Gastroesophageal sphincter (tissue), 4 donors: Measurements from ENCODE around the gene DUSP14. TPM values are rescaled to one million over a fixed set of nuclear protein-coding genes. Genes with fewer than 3 reads are reported as not detected.

Experiments used
- ATAC-seq: fragments of 150-250 bp; one replicate; pipeline ENCODE4 v1.9.1; 2016; ENCODE audit warnings: mild to moderate bottlenecking, moderate library complexity
- H3K27ac ChIP-seq, 4 donors: fragments of 200-600 bp; sonication (generic) in 3 of 4; 1 replicate in 3 of 4; 2 replicates in 1 of 4; pipeline ENCODE4 v1.5.1; 2016 to 2019
- H3K27me3 ChIP-seq: fragments of 200-600 bp; sonication (generic); one replicate; pipeline ENCODE4 v1.5.1; 2019
- H3K36me3 ChIP-seq, 2 donors: fragments of 200-600 bp; sonication (generic); one replicate each; pipeline ENCODE4 v1.5.1; 2019; ENCODE audit warnings: control low read depth in 1 of 2
- H3K4me1 ChIP-seq, 3 donors: fragments of 200-600 bp; sonication (generic); 1 replicate in 2 of 3; 2 replicates in 1 of 3; pipeline ENCODE4 v1.5.1; 2016 to 2019; ENCODE audit warnings: control low read depth in 2 of 3
- H3K4me3 ChIP-seq, 2 donors: fragments of 200-600 bp; sonication (generic); one replicate each; pipeline ENCODE4 v1.5.1; 2019; ENCODE audit warnings: mild to moderate bottlenecking in 1 of 2, moderate library complexity in 1 of 2
- H3K9me3 ChIP-seq, 3 donors: fragments of 200-600 bp; sonication (generic); one replicate each; pipeline ENCODE4 v1.5.1; 2017 to 2019; ENCODE audit warnings: control low read depth in 2 of 3
- CTCF ChIP-seq, 4 experiments: fragments of 200-600 bp in 2 of 4; fragments of 450-650 bp in 2 of 4; sonication (generic) in 1 of 4; IDR thresholded peaks; one replicate each; pipeline ENCODE4 v1.5.1; 2017 to 2019; ENCODE audit warnings: antibody characterized with exemption in 4 of 4, mild to moderate bottlenecking in 2 of 4, moderate library complexity in 2 of 4
- EP300 ChIP-seq: sonication (generic); formaldehyde crosslinking; IDR thresholded peaks from one replicate; pipeline ENCODE4 v1.6.1; 2017; ENCODE audit warnings: antibody characterized with exemption, mild to moderate bottlenecking
- POLR2A ChIP-seq, 2 donors: fragments of 450-650 bp; IDR thresholded peaks; one replicate each; pipeline ENCODE4 v1.6.1; 2017; ENCODE audit warnings: antibody characterized with exemption in 2 of 2, mild to moderate bottlenecking in 2 of 2, moderate library complexity in 1 of 2
- POLR2AphosphoS5 ChIP-seq: sonication (generic); formaldehyde crosslinking; IDR thresholded peaks from one replicate; pipeline ENCODE4 v1.6.1; 2017; ENCODE audit warnings: antibody characterized with exemption
- WGBS, 2 donors: methylation state at CpG; one replicate each; pipeline ENCODE4 v1.1.5; 2018; ENCODE audit warnings: low coverage in 1 of 2; 5-methylcytosine and 5-hydroxymethylcytosine counted together
- total RNA-seq, 4 donors: library from RNA; depleted of rRNA; stranded (reverse); fragments of >200 nt; gene quantifications; one replicate each; pipeline ENCODE4 v1.1.0, GENCODE V29; 2016

The DUSP14 gene
- total RNA-seq, 4 donors from 2014 or later: 11.8 to 46.0 (median 28.2) TPM

DNA sequence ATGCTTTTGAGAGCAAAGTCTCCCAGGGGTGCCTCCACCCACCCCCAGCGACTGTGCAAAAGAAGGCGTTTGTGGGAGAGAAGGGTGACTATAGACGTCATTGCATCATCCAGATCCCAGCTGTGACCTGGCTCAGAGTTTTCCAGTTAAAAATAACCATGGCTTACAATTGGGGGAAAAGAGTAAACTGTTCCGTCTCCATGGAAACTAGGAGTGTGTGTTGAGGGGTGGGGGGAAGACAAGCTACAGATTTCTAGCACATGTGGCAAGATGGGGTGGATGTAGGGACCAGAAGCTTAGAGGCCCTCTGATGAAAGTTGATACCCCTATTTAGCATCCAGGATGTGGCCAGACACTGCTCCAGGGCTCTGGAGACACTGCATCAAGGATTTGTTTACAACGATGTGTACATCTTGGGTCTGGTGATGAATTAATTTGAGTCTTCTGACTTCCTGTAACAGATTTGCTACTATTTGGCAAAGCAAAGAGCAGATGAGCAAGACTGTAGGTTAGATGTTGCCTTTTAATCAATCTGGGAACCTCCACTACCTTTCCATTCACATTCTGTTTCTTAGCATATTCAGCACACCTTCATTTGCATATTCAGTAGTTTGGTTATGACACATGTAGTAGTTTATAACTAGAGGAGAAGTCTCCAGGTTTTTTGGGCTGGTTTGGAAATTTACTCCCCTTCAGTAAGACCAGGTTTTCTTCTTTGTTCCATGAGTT is 6.2 kb upstream of the DUSP14 start:
- TF ChIP-seq EP300 (no peak), POLR2A (IDR thresholded peaks at IDR 0.05) (no peak), POLR2AphosphoS5 (no peak), CTCF (IDR thresholded peaks at IDR 0.05) (no peak)
- Histone ChIP-seq H3K9me3 (no peaks in the 10 kb centered on the region), H3K4me3 (no peak overlapping the region), H3K36me3 (peaks cover 0 to 14% of the 10 kb centered on the region in 2 donors), H3K4me1 (peaks cover 0 to 25% (median 0%) of the 10 kb centered on the region in 3 donors), H3K27me3 (no peaks in the 10 kb centered on the region), H3K27ac (peak overlapping the region in 3 of 4 donors; percentile 26 to 33 (median 27))
- WGBS, 2 donors: 3 to 10% methylated on average over 4 to 5 of the region's 5 CpGs
- ATAC-seq: peak; percentile 65

GRCh38 chr17:37485938-37486570 is 3.6 kb upstream of the DUSP14 start:
- ATAC-seq: no peak
- Histone ChIP-seq H3K9me3 (no peaks in the 10 kb centered on the region), H3K36me3 (no peaks in the 10 kb centered on the region), H3K4me3 (no peak overlapping the region), H3K27me3 (no peaks in the 10 kb centered on the region), H3K27ac (no peak overlapping the region), H3K4me1 (peaks cover 0 to 38% (median 2%) of the 10 kb centered on the region in 3 donors)
- WGBS, 2 donors: 92% methylated on average over 1 of the region's 1 CpG
- no peak for TF ChIP-seq EP300
- TF ChIP-seq CTCF (IDR thresholded peaks at IDR 0.05): no peak
- no peak for TF ChIP-seq POLR2A (IDR thresholded peaks at IDR 0.05)

DNA sequence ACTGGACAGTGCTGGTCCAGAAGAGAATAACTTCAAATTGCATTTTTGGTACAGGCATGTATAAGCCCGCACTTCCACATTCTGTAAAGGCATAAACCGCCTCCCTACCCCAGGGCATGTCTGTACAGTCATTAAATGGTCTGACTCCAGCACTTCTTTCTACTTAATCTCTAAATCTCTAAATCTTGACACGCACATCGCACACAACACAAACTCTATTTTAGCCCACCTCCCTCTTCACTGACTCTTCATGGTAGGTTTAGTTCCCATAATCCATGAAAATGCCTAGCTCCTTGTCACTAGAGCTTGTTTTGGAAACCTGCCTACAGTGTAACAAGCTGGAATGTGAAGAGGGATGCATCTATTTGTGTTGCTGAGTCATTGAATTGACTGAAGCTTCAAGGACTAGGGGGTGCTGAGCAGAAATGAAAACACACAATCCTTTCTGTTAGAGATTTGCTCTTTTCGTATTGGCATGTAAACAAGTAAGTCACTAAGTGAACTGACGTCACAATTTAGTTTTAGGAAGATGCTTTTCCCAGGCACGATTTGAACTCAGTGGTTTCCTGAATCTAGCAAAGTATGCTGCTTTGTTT is 1.6 kb upstream of the DUSP14 start:
- H3K27ac ChIP-seq: peak overlapping the region in 3 of 4 donors; percentile 92 to 96 (median 95)
- WGBS, 2 donors: 10 to 40% methylated on average over 4 to 7 of the region's 7 CpGs
- H3K9me3 ChIP-seq: no peaks in the 10 kb centered on the region
- H3K36me3 ChIP-seq: no peaks in the 10 kb centered on the region
- TF ChIP-seq POLR2A (IDR thresholded peaks at IDR 0.05): no peak
- no peak for TF ChIP-seq EP300
- TF ChIP-seq POLR2AphosphoS5: peak; percentile 48
- no peak for TF ChIP-seq CTCF (IDR thresholded peaks at IDR 0.05)
- H3K27me3 ChIP-seq: no peaks in the 10 kb centered on the region
- H3K4me1 ChIP-seq: peaks cover 0 to 51% (median 4%) of the 10 kb centered on the region in 3 donors
- peak overlapping the region in 1 of 2 donors; percentile 97 for H3K4me3 ChIP-seq
- ATAC-seq: no peak

DNA sequence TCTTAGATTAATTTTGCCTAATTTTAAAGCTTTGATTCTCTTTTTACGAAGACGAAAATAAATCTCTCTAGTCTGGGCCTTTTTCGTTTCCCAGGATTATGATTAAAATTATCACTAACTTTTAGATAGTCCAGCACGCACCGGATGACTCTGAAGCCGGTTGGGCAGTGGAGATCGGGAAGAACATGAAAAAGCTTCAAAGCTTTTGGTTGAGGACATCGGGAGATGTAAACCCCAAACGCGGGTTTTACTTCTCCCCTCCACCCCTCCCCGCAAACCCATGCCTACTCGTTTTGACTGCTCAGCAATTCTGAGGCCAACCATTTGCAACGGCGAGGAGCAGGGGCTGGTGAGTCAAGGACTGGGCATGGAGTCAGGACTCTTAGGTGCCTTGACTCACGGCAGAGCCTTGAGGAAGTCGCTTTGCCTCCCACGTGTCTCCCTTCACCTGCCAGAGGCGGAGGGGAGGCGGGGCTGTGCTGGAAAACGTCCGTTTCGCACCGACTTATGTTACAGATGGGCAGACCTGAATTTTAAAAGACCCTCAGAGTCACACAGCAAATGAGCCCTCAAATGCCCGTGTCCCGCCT is 989 bp upstream of the DUSP14 start:
- no peaks in the 10 kb centered on the region for H3K9me3 ChIP-seq
- peak; percentile 77 for ATAC-seq
- peak overlapping the region; percentile 68 to 97 for H3K4me3 ChIP-seq
- H3K27me3 ChIP-seq: no peaks in the 10 kb centered on the region
- 6 to 7% methylated on average over 9 to 10 of the region's 25 CpGs for WGBS, 2 donors
- H3K4me1 ChIP-seq: peaks cover 0 to 51% (median 4%) of the 10 kb centered on the region in 3 donors
- H3K36me3 ChIP-seq: no peaks in the 10 kb centered on the region
- peak overlapping the region in 3 of 4 donors; percentile 92 to 96 (median 95) for H3K27ac ChIP-seq
- peak; percentile 71 for TF ChIP-seq POLR2AphosphoS5
- TF ChIP-seq EP300: no peak

DNA sequence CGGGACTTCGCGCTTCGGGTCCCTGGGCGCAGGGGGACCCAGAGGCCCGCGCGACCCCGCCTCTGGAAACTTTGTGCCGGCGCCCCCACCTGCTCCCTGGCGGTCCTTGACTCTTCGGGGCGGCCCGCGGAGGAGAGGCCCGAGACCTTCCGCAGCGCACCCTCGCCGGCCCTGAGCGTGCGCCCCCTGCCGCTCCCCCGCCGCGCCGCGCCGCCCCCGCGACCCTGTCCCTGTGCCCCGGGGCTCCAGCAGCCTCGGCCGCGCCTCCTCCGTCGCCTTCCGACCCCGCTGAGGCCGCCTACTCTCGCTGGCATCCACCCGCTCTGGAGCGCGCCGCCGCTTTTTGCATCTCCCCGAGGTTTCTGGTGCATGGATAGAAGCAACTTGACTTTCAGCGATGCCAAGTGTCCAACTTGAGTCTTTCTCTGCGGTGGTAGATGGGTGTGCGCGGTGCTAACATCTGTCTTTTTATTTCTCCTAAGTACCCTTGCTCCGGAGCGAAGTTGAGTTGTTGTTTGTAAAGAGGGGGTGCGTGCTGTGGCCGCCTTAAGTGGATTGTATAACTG is 414 bp downstream of the DUSP14 start:
- Histone ChIP-seq H3K9me3 (no peaks in the 10 kb centered on the region), H3K4me3 (peak overlapping the region; percentile 78 to 97), H3K36me3 (no peaks in the 10 kb centered on the region), H3K27ac (peak overlapping the region; percentile 86 to 96 (median 94)), H3K27me3 (no peaks in the 10 kb centered on the region), H3K4me1 (peaks cover 0 to 63% (median 8%) of the 10 kb centered on the region in 3 donors)
- peak in 2 of 4 experiments; percentile 24 to 39 for TF ChIP-seq CTCF (IDR thresholded peaks at IDR 0.05)
- TF ChIP-seq EP300: no peak
- ATAC-seq: peak; percentile 40
- WGBS, 2 donors: 0 to 1% methylated on average over 8 to 13 of the region's 56 CpGs
